GM21390 (cell line): ENCODE data around the gene TUBA4B.

Source experiments
- ATAC-seq: cut with Tn5 transposase; IDR thresholded peaks from one replicate; pipeline ENCODE4 v1.9.1; 2021; ENCODE audit not compliant: unreplicated experiment

Gene TUBA4B

DNA sequence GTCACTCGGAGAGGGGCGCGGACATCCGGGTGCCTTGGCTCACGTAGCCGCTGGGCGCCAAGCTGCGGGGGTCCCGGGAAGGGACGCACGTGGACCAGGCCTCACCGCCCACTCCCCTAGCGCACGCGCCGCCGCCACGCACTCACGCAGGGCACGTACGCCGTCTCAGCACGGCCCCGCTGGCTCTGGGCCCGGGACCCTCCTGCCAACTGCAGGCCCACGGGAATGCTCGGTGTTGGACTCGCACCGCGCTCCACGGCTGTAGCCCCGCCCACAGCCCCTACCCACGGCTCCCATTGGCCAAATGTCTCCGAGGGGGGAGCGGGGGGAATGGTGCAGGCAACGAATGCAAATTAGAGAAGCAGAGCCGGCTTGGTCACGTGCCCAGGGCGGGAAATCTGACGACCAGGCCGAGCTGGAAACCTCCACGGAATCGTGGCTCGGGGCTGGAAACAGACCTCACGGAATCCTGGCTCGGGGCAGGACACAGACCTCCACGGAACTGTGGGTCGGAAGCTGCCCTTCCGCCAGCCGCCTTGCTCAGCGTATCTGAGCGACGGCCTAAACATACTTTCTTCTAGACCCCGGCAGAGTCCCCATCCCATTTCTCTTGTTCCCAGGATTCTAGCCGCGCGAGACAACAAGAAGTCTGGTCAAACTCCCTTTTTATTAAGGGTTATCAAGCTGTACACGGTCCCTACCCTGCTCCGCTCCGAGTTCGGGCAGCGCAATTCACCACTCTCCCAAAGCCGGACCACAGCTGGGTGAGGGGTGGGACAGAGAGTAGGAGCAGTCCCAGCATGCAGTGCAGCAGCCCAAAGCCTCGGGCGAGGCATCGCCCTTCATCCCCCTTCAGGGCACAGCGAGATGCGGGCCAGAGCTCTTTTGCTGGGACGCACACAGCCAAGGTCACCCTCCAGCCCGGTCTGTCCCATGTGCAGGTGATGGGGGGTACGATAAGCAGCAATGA lies 34.0 kb upstream of the TUBA4B start, which contains the start of gene ABCB6:
ABCB6 (minus strand) TSS at position 227 of the 970 bp plus-strand sequence. CDS start 285 bp downstream, outside the sequence.
- ATAC-seq, result peak; percentile 83

- ATAC-seq, result no peak
Measured at GRCh38 chr2:219219784-219220532, 33.1 kb upstream of the TUBA4B start.

GRCh38 chr2:219220652-219221402 lies 32.2 kb upstream of the TUBA4B start:
- ATAC-seq, result no peak

DNA sequence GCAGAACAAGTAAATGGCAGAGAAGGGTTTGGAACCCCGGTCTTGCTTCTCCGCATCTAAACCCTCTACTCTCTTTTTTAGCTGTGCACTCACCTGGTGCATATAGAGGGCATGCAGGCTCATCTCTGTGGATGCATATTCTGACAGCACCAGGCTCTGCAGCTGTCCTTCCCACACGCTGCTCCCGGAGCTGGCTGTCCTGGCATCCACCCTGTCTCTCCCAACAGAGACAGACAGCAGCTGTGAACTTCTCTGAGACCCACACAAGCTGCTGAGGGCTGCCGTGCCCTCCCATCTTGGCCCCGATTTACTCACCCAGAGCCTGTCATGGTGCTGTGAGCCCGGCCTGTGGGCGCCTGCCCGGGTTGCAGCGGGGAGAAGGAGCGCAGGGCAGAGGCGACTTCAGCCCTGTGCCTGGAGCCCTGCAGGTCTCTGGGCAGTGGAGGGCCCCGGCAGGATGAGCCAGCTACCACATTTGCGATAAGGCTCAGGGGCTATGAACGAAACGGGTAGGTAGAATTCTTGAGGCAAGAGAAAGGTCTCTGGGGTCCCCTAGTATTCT lies 31.0 kb upstream of the TUBA4B start:
- ATAC-seq, result no peak

- no peak for ATAC-seq
Measured at GRCh38 chr2:219223831-219224610, 29.0 kb upstream of the TUBA4B start.

DNA sequence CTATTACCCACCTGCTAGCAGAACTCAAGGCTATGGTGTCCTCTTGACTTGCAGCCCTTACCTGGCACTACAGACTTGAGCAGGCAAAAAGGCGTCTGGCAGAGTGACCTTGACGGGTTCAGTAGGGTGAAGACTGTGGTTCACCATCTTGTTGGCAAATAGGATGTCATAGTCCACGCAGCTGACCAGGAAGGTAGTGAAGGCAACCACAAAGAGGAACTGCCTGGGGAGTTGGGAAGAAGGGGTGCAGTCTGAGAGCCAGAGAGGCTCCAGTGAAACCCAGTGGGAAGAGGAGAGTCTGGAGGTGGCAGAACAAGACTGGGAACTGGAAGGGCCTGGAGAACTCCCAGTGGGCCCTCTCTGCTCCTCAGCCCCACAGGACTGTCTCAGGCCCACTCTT lies 27.7 kb upstream of the TUBA4B start:
- no peak for ATAC-seq

DNA sequence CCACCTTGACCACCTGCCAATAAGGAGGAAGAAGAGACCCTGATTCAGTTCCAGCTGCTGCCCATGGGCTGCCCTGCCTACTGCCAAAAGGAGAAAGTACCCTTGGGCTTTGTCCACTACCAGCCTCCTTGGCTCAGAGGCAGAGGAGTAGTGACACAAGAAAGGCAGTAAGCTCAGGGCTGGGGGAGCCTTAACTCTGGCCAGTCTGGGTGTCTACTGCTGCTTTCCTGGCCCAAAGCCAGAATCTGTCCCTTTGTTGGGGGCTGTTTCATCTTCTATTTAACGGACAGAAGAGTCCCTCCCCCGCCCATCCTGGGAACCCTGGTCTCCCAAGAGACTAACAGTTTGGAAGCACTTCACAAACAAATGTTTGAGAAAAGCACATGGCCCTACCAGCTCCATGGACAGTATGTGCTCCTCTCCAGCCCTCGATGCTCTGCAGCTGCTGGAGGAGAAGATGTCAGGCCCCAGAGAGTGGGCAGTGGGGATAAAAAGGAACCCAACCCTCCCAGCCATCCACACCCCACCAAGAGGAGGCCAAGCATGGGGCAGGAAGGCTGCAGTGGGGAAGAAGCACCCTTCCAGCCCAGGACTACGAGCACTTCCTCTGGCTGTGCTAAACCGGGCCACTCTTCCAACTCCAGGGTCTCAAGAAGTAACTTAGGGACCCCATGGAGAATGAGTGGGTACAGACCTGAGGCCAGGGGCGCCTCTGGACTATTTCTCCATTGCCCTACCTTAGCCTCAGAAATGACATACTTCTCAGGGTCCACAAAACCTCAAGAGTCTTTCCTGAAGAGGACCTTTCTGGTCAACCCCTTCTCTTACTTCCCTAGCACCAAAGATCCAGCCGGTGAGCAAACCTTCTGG lies 24.8 kb upstream of the TUBA4B start:
- ATAC-seq, result no peak

DNA sequence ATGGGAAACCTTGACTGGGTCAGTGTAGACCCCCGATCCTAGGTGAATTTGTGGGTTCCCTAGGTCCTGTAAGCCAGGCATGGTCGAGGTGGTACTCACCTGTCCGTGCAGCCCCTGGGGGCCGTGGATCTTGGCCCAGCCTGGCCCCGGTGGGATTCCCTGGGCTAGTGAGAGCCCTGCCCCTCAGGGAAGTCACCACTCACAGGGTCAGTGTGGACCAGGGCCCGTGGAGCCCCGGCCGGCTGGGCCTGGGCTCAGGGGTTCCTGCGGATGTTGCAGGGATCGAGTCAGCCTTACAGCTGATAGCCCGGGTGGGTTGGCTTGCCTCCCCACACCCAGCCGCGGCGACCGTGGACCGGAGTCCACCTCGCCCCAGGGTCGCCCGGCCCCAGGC lies 24.1 kb upstream of the TUBA4B start:
- ATAC-seq, result no peak

DNA sequence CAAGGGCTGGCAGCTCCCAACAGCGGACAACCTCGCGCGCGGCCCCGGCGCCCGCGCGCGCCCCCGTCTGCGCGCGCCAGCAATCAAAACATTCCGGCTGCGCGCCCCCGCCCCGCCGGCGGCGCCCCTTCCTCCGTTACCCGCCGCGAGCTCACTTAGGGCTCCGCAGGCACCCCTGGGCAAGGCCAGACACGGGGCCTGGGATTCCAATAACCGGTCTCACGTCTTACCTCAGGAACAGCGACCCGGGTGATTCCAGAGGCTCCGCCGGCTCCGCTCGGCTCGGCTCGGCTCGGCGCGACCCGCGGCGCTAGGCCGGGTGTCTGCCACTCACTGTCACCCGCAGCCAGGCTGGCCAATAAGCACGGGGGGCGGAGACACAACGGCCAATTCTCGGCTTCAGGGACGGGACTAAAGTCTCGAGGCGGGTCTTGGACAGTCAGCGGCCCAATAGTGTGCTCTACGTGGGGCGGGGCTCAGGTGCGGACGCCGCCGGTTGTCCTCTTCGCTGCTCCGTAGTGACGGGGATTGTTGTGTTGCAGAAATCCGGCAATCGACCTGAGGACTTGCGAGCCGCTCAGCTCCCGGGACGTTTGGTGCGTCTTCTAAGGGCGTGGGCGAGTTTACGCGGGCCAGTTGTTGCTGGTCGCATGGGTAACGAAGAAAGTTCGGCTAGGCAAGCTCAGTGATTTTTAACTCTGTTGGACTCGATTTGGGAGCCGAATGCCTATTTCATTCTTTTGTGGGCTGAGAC lies 23.6 kb upstream of the TUBA4B start, which contains the start of the genes ANKZF1 and ATG9A:
ANKZF1 (plus strand) TSS at position 502 of the 754 bp plus-strand sequence. CDS start 452 bp downstream, outside the sequence.
ATG9A (minus strand) TSS at position 332 of the 754 bp plus-strand sequence. CDS start 1,612 bp downstream, outside the sequence.
- ATAC-seq, result peak; percentile 95

DNA sequence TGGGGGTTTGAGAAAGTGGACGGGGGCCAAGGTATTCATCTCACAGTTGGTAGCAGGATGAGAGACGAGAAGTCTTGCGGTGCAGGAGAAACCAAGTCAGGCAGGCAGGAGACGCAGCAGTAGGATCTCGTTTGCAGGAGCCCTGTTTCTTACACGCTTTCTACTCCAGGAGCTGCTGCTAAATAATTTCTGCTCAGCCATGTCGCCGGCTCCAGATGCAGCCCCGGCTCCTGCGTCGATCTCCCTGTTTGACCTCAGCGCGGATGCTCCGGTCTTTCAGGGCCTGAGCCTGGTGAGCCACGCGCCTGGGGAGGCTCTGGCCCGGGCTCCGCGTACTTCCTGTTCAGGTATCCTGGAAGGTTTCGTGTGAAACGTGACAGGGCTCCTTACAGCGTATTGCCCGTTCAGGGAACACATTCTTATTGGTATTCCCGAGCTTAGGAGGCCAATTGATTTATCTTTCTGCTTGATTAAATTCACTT lies 22.9 kb upstream of the TUBA4B start:
- ATAC-seq, result no peak

DNA sequence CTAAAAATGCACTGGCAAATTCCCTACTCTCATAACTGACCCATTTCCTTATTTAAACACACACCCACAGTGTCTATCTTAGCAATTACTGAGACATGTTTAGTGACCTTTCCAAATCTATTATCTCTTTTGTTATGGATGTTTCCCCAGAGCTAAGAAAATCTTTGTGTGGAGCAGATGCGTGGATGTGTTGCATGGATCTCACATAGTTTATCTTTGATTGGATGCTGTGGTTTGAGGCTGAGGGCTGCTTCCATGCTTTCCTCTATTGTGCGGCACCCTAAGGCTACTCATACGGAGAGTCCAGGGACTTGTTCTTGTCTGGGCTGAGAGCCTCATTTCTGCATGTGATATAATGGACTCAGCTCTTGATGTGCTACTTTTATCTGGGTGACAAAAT lies 18.7 kb upstream of the TUBA4B start:
- no peak for ATAC-seq

DNA sequence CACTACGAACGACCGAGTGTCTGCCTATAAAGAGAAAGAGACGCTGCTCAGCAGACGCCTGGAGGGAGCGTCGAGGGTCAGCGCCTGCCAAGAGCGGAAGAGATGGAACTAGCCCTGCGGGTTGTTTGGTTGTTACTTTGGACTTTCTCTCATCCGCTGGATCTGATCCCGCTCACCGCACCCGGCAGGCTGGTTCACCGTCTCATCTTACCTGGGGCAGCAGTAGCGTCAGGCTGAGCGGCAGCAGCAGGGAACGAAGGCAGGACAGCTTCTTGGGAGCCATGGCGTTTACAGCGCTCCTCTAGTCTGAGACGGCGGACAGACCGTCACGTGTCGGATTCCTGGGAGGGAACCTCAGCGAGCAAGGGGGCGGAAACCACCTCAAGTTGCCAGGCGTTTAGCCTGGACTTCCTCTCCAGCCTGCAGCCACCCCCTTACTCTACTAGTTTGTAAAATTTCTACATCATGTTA lies 9.7 kb upstream of the TUBA4B start:
- no peak for ATAC-seq

GRCh38 chr2:219244789-219245147 lies 8.3 kb upstream of the TUBA4B start:
- no peak for ATAC-seq

- peak; percentile 69 for ATAC-seq
Measured at GRCh38 chr2:219245148-219245898, 7.7 kb upstream of the TUBA4B start, which contains the start of the genes GLB1L and STK16. Gene GLB1L (minus strand): TSS chr2:219245444. CDS start chr2:219243573, 1,871 bp downstream. Gene STK16 (plus strand): TSS chr2:219245479. CDS start chr2:219246000, 521 bp downstream.

- ATAC-seq, result no peak
Measured at GRCh38 chr2:219245899-219246230, 7.2 kb upstream of the TUBA4B start.

- no peak for ATAC-seq
Measured at GRCh38 chr2:219246559-219246958, 6.5 kb upstream of the TUBA4B start.
